Activated T-cell treated with anti-CD3 and anti-CD28 coated beads, Interleukin-2, amount 50 U/mL, for 72 hours (primary cell): ENCODE data around the gene AHRR. TPM values are rescaled to one million over a fixed set of nuclear protein-coding genes. Genes with fewer than 3 reads are reported as not detected.

Experiments used
- ATAC-seq, 2 donors: fragments of 150-1000 bp; cut with Tn5 transposase; replicated peaks in 1 of 2; 2 replicates each; pipeline ENCODE4 v1.10.0; 2021; ENCODE audit warnings: moderate library complexity in 2 of 2, mild to moderate bottlenecking in 1 of 2
- DNase-seq, 2 donors: peaks; one replicate each; pipeline ENCODE4 v3.0.0; 2021 to 2022; ENCODE audit warnings: mixed read lengths in 1 of 2
- H3K27ac Mint-ChIP-seq: one replicate; pipeline ENCODE4 v1.8.0; 2022; ENCODE audit warnings: mild to moderate bottlenecking, moderate library complexity, mixed read lengths
- H3K27me3 Mint-ChIP-seq: one replicate; pipeline ENCODE4 v1.8.0; 2022; ENCODE audit warnings: low read depth, mixed read lengths
- H3K36me3 Mint-ChIP-seq, 2 donors: one replicate each; pipeline ENCODE4 v1.8.0; 2022; ENCODE audit warnings: mixed read lengths in 2 of 2, mild to moderate bottlenecking in 1 of 2; ENCODE audit not compliant: insufficient read depth in 2 of 2
- H3K4me1 Mint-ChIP-seq: one replicate; pipeline ENCODE4 v1.8.0; 2022; ENCODE audit warnings: low read depth, mixed read lengths
- H3K4me3 Mint-ChIP-seq, 2 donors: one replicate each; pipeline ENCODE4 v1.8.0; 2022; ENCODE audit warnings: mild to moderate bottlenecking in 2 of 2, mixed read lengths in 2 of 2, moderate library complexity in 2 of 2
- H3K9me3 Mint-ChIP-seq, 2 donors: one replicate each; pipeline ENCODE4 v1.8.0; 2022; ENCODE audit warnings: mixed read lengths in 2 of 2
- total RNA-seq, 2 donors: library from RNA; stranded (reverse); gene quantifications; one replicate each; pipeline ENCODE4 v1.2.3, GENCODE V29; 2022

Gene AHRR
- total RNA-seq, 2 donors from 2014 or later: 56.0 to 82.2 TPM

GRCh38 chr5:440401-441201, 119.1 kb downstream of the AHRR start:
- DNase-seq (no peak), ATAC-seq (no peak)
- H3K4me3 Mint-ChIP-seq: no peak overlapping the region
- peaks cover 25% of the 10 kb centered on the region for H3K4me1 Mint-ChIP-seq
- no peaks in the 10 kb centered on the region for H3K27me3 Mint-ChIP-seq
- peaks cover 0 to 2% of the 10 kb centered on the region in 2 donors for H3K36me3 Mint-ChIP-seq
- H3K9me3 Mint-ChIP-seq: no peaks in the 10 kb centered on the region
- no peak overlapping the region for H3K27ac Mint-ChIP-seq

GRCh38 chr5:441996-442334, 120.5 kb downstream of the AHRR start:
- Mint-ChIP-seq H3K27me3 (no peaks in the 10 kb centered on the region), H3K27ac (peak overlapping the region; percentile 97), H3K9me3 (no peaks in the 10 kb centered on the region), H3K4me1 (peaks cover 37% of the 10 kb centered on the region), H3K4me3 (peak overlapping the region; percentile 97 to 98), H3K36me3 (peaks cover 4 to 9% of the 10 kb centered on the region in 2 donors)
- no peak for DNase-seq
- no peak for ATAC-seq

DNA sequence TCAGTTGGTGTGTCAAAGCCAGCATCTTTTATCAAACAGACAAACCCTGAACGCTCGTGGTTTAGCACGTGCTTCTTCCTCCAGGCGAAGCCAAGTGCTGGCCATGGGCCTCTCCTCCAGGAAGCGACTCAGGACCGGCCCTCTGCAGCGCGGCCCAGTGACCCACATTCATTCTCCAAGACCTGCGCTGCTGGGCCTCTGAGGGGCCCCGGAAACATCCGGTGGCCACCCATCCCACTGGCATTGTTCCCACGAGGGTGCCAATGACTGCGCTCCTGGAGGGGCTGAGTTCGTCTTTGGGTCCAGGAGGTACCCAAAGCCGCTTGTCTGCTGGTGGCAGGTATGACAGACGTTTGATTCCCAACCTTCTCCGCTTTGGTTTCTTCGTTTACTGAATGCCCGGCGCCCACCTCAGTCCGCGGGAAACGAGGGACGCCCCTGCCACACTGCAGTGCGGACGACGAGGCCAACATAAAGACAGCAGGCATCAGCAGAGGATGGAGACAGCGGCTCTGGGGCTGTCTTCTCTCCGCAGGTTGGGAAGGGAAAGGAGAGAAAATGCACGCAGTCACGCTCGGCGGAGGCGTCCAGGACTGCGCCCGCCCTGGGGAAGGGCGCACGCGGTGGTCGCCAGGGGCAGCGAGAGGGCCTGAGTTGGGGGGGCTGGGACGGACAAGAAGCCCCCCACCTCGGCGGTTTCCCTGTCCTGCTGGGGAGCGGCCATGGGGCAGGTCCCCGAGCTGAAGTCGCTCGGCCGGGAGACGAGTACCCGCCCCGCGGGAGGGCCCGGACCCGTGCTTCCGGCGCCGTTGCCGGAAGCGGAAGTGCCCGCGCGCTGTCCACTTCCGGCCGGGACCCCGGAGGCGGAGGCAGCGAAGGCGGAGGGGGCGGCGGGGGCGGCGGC, 121.1 kb downstream of the AHRR start, which contains the start of gene EXOC3:
Gene EXOC3 (plus strand): TSS at position 842 of the 904 bp plus-strand sequence. CDS start 3,030 bp downstream, outside the sequence.
- peak; percentile 80 to 89 for DNase-seq
- H3K4me3 Mint-ChIP-seq: peak within 1 kb of the TSS; percentile 97 to 98
- H3K27me3 Mint-ChIP-seq: no peaks in the 10 kb centered on the region
- peaks cover 4 to 12% of the 10 kb centered on the region in 2 donors for H3K36me3 Mint-ChIP-seq
- H3K27ac Mint-ChIP-seq: peak within 1 kb of the TSS; percentile 97
- H3K4me1 Mint-ChIP-seq: peaks cover 39% of the 10 kb centered on the region
- ATAC-seq: peak; percentile 90 to 95
- H3K9me3 Mint-ChIP-seq: no peaks in the 10 kb centered on the region

GRCh38 chr5:443239-444151, 122.0 kb downstream of the AHRR start:
- no peaks in the 10 kb centered on the region for H3K27me3 Mint-ChIP-seq
- H3K4me1 Mint-ChIP-seq: peaks cover 40% of the 10 kb centered on the region
- peaks cover 6 to 16% of the 10 kb centered on the region in 2 donors for H3K36me3 Mint-ChIP-seq
- H3K9me3 Mint-ChIP-seq: no peaks in the 10 kb centered on the region
- H3K27ac Mint-ChIP-seq: peak overlapping the region; percentile 76
- peak; percentile 31 to 35 for ATAC-seq
- peak in 1 of 2 donors; percentile 37 for DNase-seq
- peak overlapping the region; percentile 83 to 97 for H3K4me3 Mint-ChIP-seq

DNA sequence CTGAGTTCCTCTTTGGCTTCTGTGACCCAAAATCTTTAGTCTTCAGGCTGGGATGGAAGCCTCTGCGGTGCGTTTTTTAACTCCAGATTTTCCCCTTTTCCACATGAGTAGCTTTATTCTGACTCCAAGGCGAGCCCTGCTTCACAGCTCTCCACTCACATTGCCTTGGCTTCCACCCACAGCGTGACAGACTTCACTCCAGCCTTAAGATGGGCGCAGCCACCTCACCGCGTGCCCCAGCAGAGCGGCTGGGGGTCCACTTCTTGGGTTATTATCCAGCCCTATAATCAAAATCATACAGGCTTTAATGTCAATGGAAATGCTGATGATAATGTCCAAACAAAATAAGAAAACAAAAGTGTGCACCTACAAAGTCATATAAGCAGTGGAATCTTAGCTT, 122.7 kb downstream of the AHRR start:
- peaks cover 47% of the 10 kb centered on the region for H3K4me1 Mint-ChIP-seq
- DNase-seq: no peak
- peaks cover 7 to 24% of the 10 kb centered on the region in 2 donors for H3K36me3 Mint-ChIP-seq
- H3K27ac Mint-ChIP-seq: peak overlapping the region; percentile 59
- peak overlapping the region; percentile 83 to 97 for H3K4me3 Mint-ChIP-seq
- no peak for ATAC-seq
- H3K9me3 Mint-ChIP-seq: no peaks in the 10 kb centered on the region
- no peaks in the 10 kb centered on the region for H3K27me3 Mint-ChIP-seq

- H3K36me3 Mint-ChIP-seq: peaks cover 14 to 36% of the 10 kb centered on the region in 2 donors
- no peak for DNase-seq
- no peaks in the 10 kb centered on the region for H3K9me3 Mint-ChIP-seq
- H3K4me3 Mint-ChIP-seq: no peak overlapping the region
- no peaks in the 10 kb centered on the region for H3K27me3 Mint-ChIP-seq
- peak overlapping the region; percentile 33 for H3K27ac Mint-ChIP-seq
- H3K4me1 Mint-ChIP-seq: peaks cover 51% of the 10 kb centered on the region
- no peak for ATAC-seq
These were observed 124.1 kb downstream of the AHRR start for GRCh38 chr5:445591-445990.

DNA sequence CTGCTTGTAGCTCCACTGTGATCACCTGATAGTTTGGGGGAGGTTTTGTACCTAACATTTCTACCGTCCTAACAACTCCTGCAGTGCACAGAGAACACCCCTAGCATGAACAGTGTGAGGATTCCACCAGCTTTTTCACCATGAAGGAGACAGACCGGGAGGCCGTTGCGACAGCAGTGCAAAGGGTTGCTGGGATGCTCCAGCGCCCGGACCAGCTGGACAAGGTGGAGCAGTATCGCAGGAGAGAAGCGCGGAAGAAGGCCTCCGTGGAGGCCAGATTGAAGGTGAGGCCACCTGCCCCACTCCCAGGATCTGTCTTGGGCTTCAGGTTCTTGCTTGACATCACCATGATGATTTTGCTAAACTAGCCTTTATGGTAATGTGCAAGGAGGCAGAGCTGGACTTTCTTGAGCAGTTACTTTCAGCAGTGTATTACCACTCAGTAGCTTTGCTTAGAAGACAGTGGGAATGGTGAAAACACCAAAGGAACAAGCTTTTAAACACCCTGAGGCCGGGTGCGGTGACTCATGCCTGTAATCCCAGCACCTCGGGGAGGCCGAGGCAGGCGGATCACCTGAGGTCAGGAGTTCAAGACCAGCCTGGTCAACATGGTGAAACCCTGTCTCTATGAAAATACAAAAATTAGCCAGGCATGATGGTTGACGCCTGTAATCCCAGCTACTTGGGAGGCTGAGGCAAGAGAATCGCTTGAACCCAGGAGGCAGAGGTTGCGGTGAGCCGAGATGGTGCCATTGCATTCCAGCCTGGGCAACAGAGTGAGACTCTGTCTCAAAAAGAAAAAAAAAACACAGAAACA, 124.8 kb downstream of the AHRR start:
- Mint-ChIP-seq H3K27ac (peak overlapping the region; percentile 33), H3K9me3 (peaks cover 0 to 2% of the 10 kb centered on the region in 2 donors), H3K4me1 (peaks cover 51% of the 10 kb centered on the region), H3K4me3 (no peak overlapping the region), H3K27me3 (no peaks in the 10 kb centered on the region), H3K36me3 (peaks cover 18 to 43% of the 10 kb centered on the region in 2 donors)
- DNase-seq (no peak), ATAC-seq (no peak)

- Mint-ChIP-seq H3K4me3 (no peak overlapping the region), H3K27me3 (no peaks in the 10 kb centered on the region), H3K9me3 (peaks cover 4 to 5% of the 10 kb centered on the region in 2 donors), H3K27ac (peak overlapping the region; percentile 35), H3K4me1 (peaks cover 47% of the 10 kb centered on the region), H3K36me3 (peaks cover 23 to 47% of the 10 kb centered on the region in 2 donors)
- DNase-seq (no peak), ATAC-seq (no peak)
These were observed 125.4 kb downstream of the AHRR start for GRCh38 chr5:446883-447263.

DNA sequence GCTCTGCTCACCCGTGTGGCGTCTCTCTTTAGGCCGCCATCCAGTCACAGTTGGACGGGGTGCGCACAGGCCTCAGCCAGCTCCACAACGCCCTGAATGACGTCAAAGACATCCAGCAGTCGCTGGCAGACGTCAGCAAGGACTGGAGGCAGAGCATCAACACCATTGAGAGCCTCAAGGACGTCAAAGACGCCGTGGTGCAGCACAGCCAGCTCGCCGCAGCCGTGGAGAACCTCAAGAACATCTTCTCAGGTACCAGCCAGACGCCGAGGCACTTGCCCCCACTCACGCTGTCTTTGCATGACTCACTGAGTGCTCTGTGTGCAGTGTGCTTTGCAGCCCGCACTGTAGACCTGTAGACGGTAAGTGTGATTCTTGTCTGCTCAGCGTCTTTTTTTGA, 126.0 kb downstream of the AHRR start:
- ATAC-seq: no peak
- no peak overlapping the region for H3K27ac Mint-ChIP-seq
- H3K9me3 Mint-ChIP-seq: peaks cover 9 to 11% of the 10 kb centered on the region in 2 donors
- no peak overlapping the region for H3K4me3 Mint-ChIP-seq
- H3K27me3 Mint-ChIP-seq: no peaks in the 10 kb centered on the region
- peaks cover 29 to 53% of the 10 kb centered on the region in 2 donors for H3K36me3 Mint-ChIP-seq
- H3K4me1 Mint-ChIP-seq: peaks cover 47% of the 10 kb centered on the region
- DNase-seq: no peak

GRCh38 chr5:448061-448765, 126.7 kb downstream of the AHRR start:
- H3K4me1 Mint-ChIP-seq: peaks cover 54% of the 10 kb centered on the region
- H3K27ac Mint-ChIP-seq: no peak overlapping the region
- H3K9me3 Mint-ChIP-seq: peaks cover 12 to 14% of the 10 kb centered on the region in 2 donors
- no peak for ATAC-seq
- no peak for DNase-seq
- H3K4me3 Mint-ChIP-seq: no peak overlapping the region
- peaks cover 34 to 61% of the 10 kb centered on the region in 2 donors for H3K36me3 Mint-ChIP-seq
- H3K27me3 Mint-ChIP-seq: no peaks in the 10 kb centered on the region

DNA sequence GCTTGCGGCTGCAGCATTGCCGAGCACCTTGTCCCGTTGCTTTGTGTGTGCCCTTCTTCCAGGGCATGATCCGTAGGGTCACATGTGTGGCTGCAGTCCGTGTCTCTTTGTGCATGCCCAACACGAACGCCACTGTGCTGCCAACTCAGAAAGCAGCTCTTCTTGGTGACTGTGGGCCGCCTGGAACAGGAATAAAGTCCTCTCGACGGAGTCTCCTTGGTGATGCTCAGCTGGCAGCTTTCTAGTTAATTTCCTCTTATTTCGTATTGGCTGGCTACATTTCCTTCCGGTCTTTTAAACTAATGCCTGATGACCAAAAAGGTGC, 127.2 kb downstream of the AHRR start:
- peaks cover 38 to 66% of the 10 kb centered on the region in 2 donors for H3K36me3 Mint-ChIP-seq
- peaks cover 59% of the 10 kb centered on the region for H3K4me1 Mint-ChIP-seq
- no peak overlapping the region for H3K4me3 Mint-ChIP-seq
- no peak for DNase-seq
- peaks cover 12 to 14% of the 10 kb centered on the region in 2 donors for H3K9me3 Mint-ChIP-seq
- H3K27me3 Mint-ChIP-seq: no peaks in the 10 kb centered on the region
- ATAC-seq: no peak
- H3K27ac Mint-ChIP-seq: no peak overlapping the region
